ENCODE measurements around the gene TAGLN3. TPM values are rescaled to one million over a fixed set of nuclear protein-coding genes. Genes with fewer than 3 reads are reported as not detected.

Gene TAGLN3
- total RNA-seq, 2 donors from 2014 or later = 1.8 TPM; not detected in 1

- H3K4me3 ChIP-seq = no peak overlapping the region
These were observed 2.2 kb downstream of the TAGLN3 start for GRCh38 chr3:112000966-112001365.

GRCh38 chr3:112001526-112001925 lies 2.8 kb downstream of the TAGLN3 start:
- no peak overlapping the region for H3K9ac ChIP-seq (ENCODE audit: low read depth in 2 of 2, low read length in 2 of 2)
- no peak for DNase-seq
- H3K27me3 ChIP-seq = no peaks in the 10 kb centered on the region
- TF ChIP-seq CTCF (IDR thresholded peaks at IDR 0.05) = no peak
- no peaks in the 10 kb centered on the region for H3K4me1 ChIP-seq
- H3K9me3 ChIP-seq = no peaks in the 10 kb centered on the region
- intact Hi-C loops (cut with DNase I) = no loop called here
- H3K36me3 ChIP-seq = no peaks in the 10 kb centered on the region
- no peak overlapping the region for H3K4me3 ChIP-seq
- no peak overlapping the region for H3K27ac ChIP-seq

More at GRCh38 chr3:112000966-112001365, 2.2 kb downstream of the TAGLN3 start:
- no peak for DNase-seq
- Histone ChIP-seq H3K4me1 (no peaks in the 10 kb centered on the region), H3K9me3 (no peaks in the 10 kb centered on the region), H3K9ac (ENCODE audit: low read depth in 2 of 2, low read length in 2 of 2) (no peak overlapping the region), H3K27me3 (no peaks in the 10 kb centered on the region), H3K27ac (no peak overlapping the region), H3K36me3 (no peaks in the 10 kb centered on the region)
- TF ChIP-seq CTCF (IDR thresholded peaks at IDR 0.05) = no peak
- intact Hi-C loops (cut with DNase I) = no loop called here

GRCh38 chr3:112002096-112002971 lies 3.6 kb downstream of the TAGLN3 start:
- no peak for DNase-seq
- TF ChIP-seq CTCF (IDR thresholded peaks at IDR 0.05) = no peak
- no peak overlapping the region for H3K27ac ChIP-seq
- no peak overlapping the region for H3K9ac ChIP-seq (ENCODE audit: low read depth in 2 of 2, low read length in 2 of 2)
- intact Hi-C loops (cut with DNase I) = no loop called here
- H3K36me3 ChIP-seq = no peaks in the 10 kb centered on the region
- no peaks in the 10 kb centered on the region for H3K9me3 ChIP-seq
- H3K4me3 ChIP-seq = no peak overlapping the region
- no peaks in the 10 kb centered on the region for H3K27me3 ChIP-seq
- H3K4me1 ChIP-seq = no peaks in the 10 kb centered on the region

- no peak overlapping the region for H3K4me3 ChIP-seq
- TF ChIP-seq CTCF (IDR thresholded peaks at IDR 0.05) = no peak
- DNase-seq = no peak
- intact Hi-C loops (cut with DNase I) = no loop called here
- H3K36me3 ChIP-seq = no peaks in the 10 kb centered on the region
- no peak overlapping the region for H3K27ac ChIP-seq
- H3K9ac ChIP-seq (ENCODE audit: low read depth in 2 of 2, low read length in 2 of 2) = no peak overlapping the region
- H3K4me1 ChIP-seq = no peaks in the 10 kb centered on the region
- no peaks in the 10 kb centered on the region for H3K27me3 ChIP-seq
- no peaks in the 10 kb centered on the region for H3K9me3 ChIP-seq
These were observed 4.8 kb downstream of the TAGLN3 start for GRCh38 chr3:112003321-112004080.

- H3K9ac ChIP-seq (ENCODE audit: low read depth in 2 of 2, low read length in 2 of 2) = no peak overlapping the region
- H3K4me3 ChIP-seq = no peak overlapping the region
- no peak for TF ChIP-seq CTCF (IDR thresholded peaks at IDR 0.05)
- intact Hi-C loops (cut with DNase I) = no loop called here
- DNase-seq = no peak
- H3K36me3 ChIP-seq = no peaks in the 10 kb centered on the region
- H3K4me1 ChIP-seq = no peaks in the 10 kb centered on the region
- no peak overlapping the region for H3K27ac ChIP-seq
- no peaks in the 10 kb centered on the region for H3K27me3 ChIP-seq
- no peaks in the 10 kb centered on the region for H3K9me3 ChIP-seq
These were observed 5.5 kb downstream of the TAGLN3 start for GRCh38 chr3:112004187-112004586.
